CD4-positive, alpha-beta T cell treated with Interferon alpha-2 for 1 hour (primary cell): ENCODE data around the gene RASSF5.
"Not testable (repeated sequence)": the region's sequence is repeated elsewhere in the genome, so short reads cannot be mapped to it uniquely, and the experiment has no call there.

Experiments used
- DNase-seq, 2 donors: peaks; one replicate each; pipeline ENCODE4 v3.0.0-alpha.2; 2020 to 2022

RASSF5 gene

GRCh38 chr1:206590025-206590758 lies 82.9 kb downstream of the RASSF5 start:
- peak; percentile 45 to 72 for DNase-seq

- no peak for DNase-seq
These were observed 83.9 kb downstream of the RASSF5 start for GRCh38 chr1:206591226-206591625.

- no peak for DNase-seq
These were observed 84.4 kb downstream of the RASSF5 start for GRCh38 chr1:206591696-206592095.

GRCh38 chr1:206593351-206593925 lies 86.1 kb downstream of the RASSF5 start:
- no peak for DNase-seq

- DNase-seq: no peak
These were observed 88.4 kb downstream of the RASSF5 start for GRCh38 chr1:206595581-206596318.

- no peak for DNase-seq
These were observed 89.0 kb downstream of the RASSF5 start for GRCh38 chr1:206596319-206596666.

- DNase-seq: no peak
These were observed 93.2 kb downstream of the RASSF5 start for GRCh38 chr1:206600527-206600926.

- no peak for DNase-seq
These were observed 97.5 kb downstream of the RASSF5 start for GRCh38 chr1:206604861-206605260.

GRCh38 chr1:206606867-206607266 lies 99.5 kb downstream of the RASSF5 start:
- DNase-seq: peak in 1 of 2 donors; percentile 11

- peak; percentile 49 to 71 for DNase-seq
These were observed 100.9 kb downstream of the RASSF5 start for GRCh38 chr1:206608108-206608698.

- DNase-seq: no peak
These were observed 102.1 kb downstream of the RASSF5 start for GRCh38 chr1:206609229-206609991.

GRCh38 chr1:206612129-206612876 lies 105.0 kb downstream of the RASSF5 start, which contains the start of gene EIF2D:
Gene EIF2D (minus strand): TSS chr1:206612465. CDS start chr1:206612342, 123 bp downstream.
- DNase-seq: peak; percentile 93 to 96

GRCh38 chr1:206626396-206626795 lies 119.1 kb downstream of the RASSF5 start:
- DNase-seq: not testable (repeated sequence)

GRCh38 chr1:206628916-206629315 lies 121.6 kb downstream of the RASSF5 start:
- DNase-seq: no peak

- peak; percentile 31 to 37 for DNase-seq
These were observed 123.8 kb downstream of the RASSF5 start for GRCh38 chr1:206631085-206631509.

GRCh38 chr1:206633708-206634121 lies 126.4 kb downstream of the RASSF5 start:
- no peak for DNase-seq

- peak; percentile 71 to 76 for DNase-seq
These were observed 127.2 kb downstream of the RASSF5 start for GRCh38 chr1:206634365-206635079.

GRCh38 chr1:206635080-206635977 lies 128.0 kb downstream of the RASSF5 start, which contains the start of gene DYRK3:
Gene DYRK3 (plus strand): TSS chr1:206635536. CDS start chr1:206635704, 168 bp downstream.
- DNase-seq: peak; percentile 87 to 90

- DNase-seq: no peak
These were observed 128.6 kb downstream of the RASSF5 start for GRCh38 chr1:206635978-206636345.

GRCh38 chr1:206636671-206637070 lies 129.3 kb downstream of the RASSF5 start:
- no peak for DNase-seq
